ENCODE results near the gene MDH1. TPM values are rescaled to one million over a fixed set of nuclear protein-coding genes. Genes with fewer than 3 reads are reported as not detected.

The MDH1 gene
- total and polyA plus RNA-seq, 5 donors from 2014 or later = 102 to 378 (median 315) TPM

- Mint-ChIP-seq H3K27ac (no peak overlapping the region), H3K9me3 (peaks cover 0 to 18% (median 5%) of the 10 kb centered on the region in 7 donors), H3K36me3 (no peaks in the 10 kb centered on the region), H3K4me1 (no peaks in the 10 kb centered on the region), H3K4me3 (no peak overlapping the region), H3K27me3 (peaks cover 31% of the 10 kb centered on the region)
- peaks cover 6% of the 10 kb centered on the region for H3K27me3 ChIP-seq (ENCODE audit: control insufficient read depth, insufficient read depth, low read length)
- no peaks in the 10 kb centered on the region for H3K36me3 ChIP-seq (ENCODE audit: control insufficient read depth, insufficient read depth, low read length)
- ATAC-seq (ENCODE audit: low read depth in 2 of 2) (no peak), DNase-seq (no peak)
- H3K9me3 ChIP-seq (ENCODE audit: control insufficient read depth in 2 of 2, low read length in 2 of 2) = peaks cover 0 to 4% of the 10 kb centered on the region in 2 experiments
- no peaks in the 10 kb centered on the region for H3K4me1 ChIP-seq (ENCODE audit: control insufficient read depth, insufficient read depth, low read length, poor library complexity, severe bottlenecking)
- H3K4me3 ChIP-seq (ENCODE audit: low read depth, low read length) = no peak overlapping the region
- no peak overlapping the region for H3K27ac ChIP-seq (ENCODE audit: insufficient read depth, low read length, poor library complexity, severe bottlenecking)
These were observed 54.7 kb downstream of the MDH1 start for GRCh38 chr2:63643486-63643885.

DNA sequence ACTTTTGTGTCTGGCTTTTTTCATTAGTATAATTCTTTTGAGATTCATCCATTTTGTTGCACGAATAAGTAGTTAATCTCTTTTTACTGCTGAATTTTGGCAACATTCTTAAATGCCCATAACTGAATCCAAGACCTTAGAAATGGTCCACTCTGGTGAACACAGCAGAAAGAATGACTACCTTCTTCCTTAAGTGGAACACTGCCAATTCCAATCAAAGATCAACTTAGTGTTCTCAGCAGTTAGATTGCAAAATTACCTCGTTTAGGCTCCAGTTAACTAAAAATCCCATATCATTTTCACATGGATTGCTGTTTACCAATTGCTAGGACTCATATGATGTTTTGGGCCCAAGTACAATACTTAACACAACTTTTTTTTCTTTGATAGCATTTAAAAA lies 59.9 kb downstream of the MDH1 start:
- H3K4me3 Mint-ChIP-seq = no peak overlapping the region
- no peaks in the 10 kb centered on the region for H3K36me3 ChIP-seq (ENCODE audit: control insufficient read depth, insufficient read depth, low read length)
- no peak overlapping the region for H3K4me3 ChIP-seq (ENCODE audit: low read depth, low read length)
- H3K27ac Mint-ChIP-seq = no peak overlapping the region
- H3K4me1 ChIP-seq (ENCODE audit: control insufficient read depth, insufficient read depth, low read length, poor library complexity, severe bottlenecking) = no peaks in the 10 kb centered on the region
- H3K9me3 Mint-ChIP-seq = peaks cover 0 to 16% (median 6%) of the 10 kb centered on the region in 7 donors
- peaks cover 3% of the 10 kb centered on the region for H3K27me3 ChIP-seq (ENCODE audit: control insufficient read depth, insufficient read depth, low read length)
- DNase-seq (no peak), ATAC-seq (ENCODE audit: low read depth in 2 of 2) (no peak)
- H3K9me3 ChIP-seq (ENCODE audit: control insufficient read depth in 2 of 2, low read length in 2 of 2) = peaks cover 0 to 4% of the 10 kb centered on the region in 2 experiments
- no peak overlapping the region for H3K27ac ChIP-seq (ENCODE audit: insufficient read depth, low read length, poor library complexity, severe bottlenecking)
- peaks cover 23% of the 10 kb centered on the region for H3K27me3 Mint-ChIP-seq
- H3K36me3 Mint-ChIP-seq = peaks cover 4% of the 10 kb centered on the region
- no peaks in the 10 kb centered on the region for H3K4me1 Mint-ChIP-seq

DNA sequence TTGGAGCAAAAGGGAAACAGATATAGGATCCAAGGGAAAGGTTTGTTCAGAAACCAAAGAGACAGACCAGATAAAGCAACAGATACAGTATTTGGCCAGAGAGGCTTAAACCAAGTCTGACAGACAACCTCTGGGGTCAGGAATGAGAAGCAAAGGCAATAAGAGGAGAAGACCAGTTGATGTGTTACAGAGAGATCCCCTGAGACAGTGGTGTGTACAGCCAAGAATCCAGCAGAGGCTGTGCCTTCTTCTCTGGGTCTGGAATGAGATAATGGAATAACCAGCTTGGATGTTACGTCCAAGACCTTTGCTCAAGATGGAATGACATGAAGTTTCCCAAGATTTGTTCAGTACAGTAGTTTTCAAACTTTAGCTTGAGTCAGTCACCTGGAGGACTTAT lies 61.1 kb downstream of the MDH1 start:
- no peaks in the 10 kb centered on the region for H3K36me3 ChIP-seq (ENCODE audit: control insufficient read depth, insufficient read depth, low read length)
- peaks cover 0 to 16% (median 6%) of the 10 kb centered on the region in 7 donors for H3K9me3 Mint-ChIP-seq
- peaks cover 0 to 4% of the 10 kb centered on the region in 2 experiments for H3K9me3 ChIP-seq (ENCODE audit: control insufficient read depth in 2 of 2, low read length in 2 of 2)

GRCh38 chr2:63650756-63651155 lies 62.0 kb downstream of the MDH1 start:
- H3K9me3 Mint-ChIP-seq = peaks cover 0 to 7% (median 3%) of the 10 kb centered on the region in 7 donors
- H3K36me3 Mint-ChIP-seq = peaks cover 4% of the 10 kb centered on the region
- no peaks in the 10 kb centered on the region for H3K4me1 Mint-ChIP-seq
- H3K27ac ChIP-seq (ENCODE audit: insufficient read depth, low read length, poor library complexity, severe bottlenecking) = no peak overlapping the region
- no peak overlapping the region for H3K27ac Mint-ChIP-seq
- H3K4me3 ChIP-seq (ENCODE audit: low read depth, low read length) = no peak overlapping the region
- DNase-seq (no peak), ATAC-seq (ENCODE audit: low read depth in 2 of 2) (no peak)
- H3K9me3 ChIP-seq (ENCODE audit: control insufficient read depth in 2 of 2, low read length in 2 of 2) = peaks cover 0 to 2% of the 10 kb centered on the region in 2 experiments
- H3K36me3 ChIP-seq (ENCODE audit: control insufficient read depth, insufficient read depth, low read length) = no peaks in the 10 kb centered on the region
- no peaks in the 10 kb centered on the region for H3K4me1 ChIP-seq (ENCODE audit: control insufficient read depth, insufficient read depth, low read length, poor library complexity, severe bottlenecking)
- H3K4me3 Mint-ChIP-seq = no peak overlapping the region
- peaks cover 25% of the 10 kb centered on the region for H3K27me3 Mint-ChIP-seq
- peaks cover 3% of the 10 kb centered on the region for H3K27me3 ChIP-seq (ENCODE audit: control insufficient read depth, insufficient read depth, low read length)

More for the DNA sequence above, 61.1 kb downstream of the MDH1 start:
- H3K4me1 ChIP-seq (ENCODE audit: control insufficient read depth, insufficient read depth, low read length, poor library complexity, severe bottlenecking) = no peaks in the 10 kb centered on the region
- Mint-ChIP-seq H3K27ac (no peak overlapping the region), H3K4me3 (no peak overlapping the region), H3K27me3 (peaks cover 25% of the 10 kb centered on the region), H3K4me1 (no peaks in the 10 kb centered on the region), H3K36me3 (peaks cover 4% of the 10 kb centered on the region)
- H3K27me3 ChIP-seq (ENCODE audit: control insufficient read depth, insufficient read depth, low read length) = peaks cover 3% of the 10 kb centered on the region
- no peak overlapping the region for H3K27ac ChIP-seq (ENCODE audit: insufficient read depth, low read length, poor library complexity, severe bottlenecking)
- ATAC-seq (ENCODE audit: low read depth in 2 of 2) = no peak
- no peak for DNase-seq
- no peak overlapping the region for H3K4me3 ChIP-seq (ENCODE audit: low read depth, low read length)

DNA sequence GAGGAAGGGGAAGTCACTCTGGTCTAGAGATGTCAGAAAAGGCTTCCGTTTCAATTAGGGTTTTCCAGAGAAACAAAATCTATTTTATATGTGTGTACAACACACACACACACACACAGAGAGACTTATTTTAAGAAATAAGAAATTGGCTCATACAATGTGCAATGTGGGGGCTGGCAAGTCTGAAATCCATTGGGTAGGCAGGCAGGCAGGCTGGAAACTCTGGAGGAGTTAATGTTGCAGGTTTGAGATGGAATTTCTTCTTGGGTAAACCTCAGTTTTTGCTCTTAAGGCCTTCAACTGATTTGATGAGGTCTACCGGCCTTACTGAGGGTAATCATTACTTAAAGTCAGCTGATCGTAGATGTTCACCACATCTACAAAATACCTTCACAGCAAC lies 62.6 kb downstream of the MDH1 start:
- Mint-ChIP-seq H3K4me3 (no peak overlapping the region), H3K27me3 (peaks cover 31% of the 10 kb centered on the region), H3K27ac (no peak overlapping the region), H3K36me3 (peaks cover 4% of the 10 kb centered on the region), H3K4me1 (no peaks in the 10 kb centered on the region), H3K9me3 (peaks cover 0 to 5% (median 2%) of the 10 kb centered on the region in 7 donors)
- H3K27ac ChIP-seq (ENCODE audit: insufficient read depth, low read length, poor library complexity, severe bottlenecking) = no peak overlapping the region
- H3K9me3 ChIP-seq (ENCODE audit: control insufficient read depth in 2 of 2, low read length in 2 of 2) = no peaks in the 10 kb centered on the region
- no peak for ATAC-seq (ENCODE audit: low read depth in 2 of 2)
- H3K36me3 ChIP-seq (ENCODE audit: control insufficient read depth, insufficient read depth, low read length) = no peaks in the 10 kb centered on the region
- H3K4me3 ChIP-seq (ENCODE audit: low read depth, low read length) = no peak overlapping the region
- H3K27me3 ChIP-seq (ENCODE audit: control insufficient read depth, insufficient read depth, low read length) = no peaks in the 10 kb centered on the region
- no peaks in the 10 kb centered on the region for H3K4me1 ChIP-seq (ENCODE audit: control insufficient read depth, insufficient read depth, low read length, poor library complexity, severe bottlenecking)
- no peak for DNase-seq

DNA sequence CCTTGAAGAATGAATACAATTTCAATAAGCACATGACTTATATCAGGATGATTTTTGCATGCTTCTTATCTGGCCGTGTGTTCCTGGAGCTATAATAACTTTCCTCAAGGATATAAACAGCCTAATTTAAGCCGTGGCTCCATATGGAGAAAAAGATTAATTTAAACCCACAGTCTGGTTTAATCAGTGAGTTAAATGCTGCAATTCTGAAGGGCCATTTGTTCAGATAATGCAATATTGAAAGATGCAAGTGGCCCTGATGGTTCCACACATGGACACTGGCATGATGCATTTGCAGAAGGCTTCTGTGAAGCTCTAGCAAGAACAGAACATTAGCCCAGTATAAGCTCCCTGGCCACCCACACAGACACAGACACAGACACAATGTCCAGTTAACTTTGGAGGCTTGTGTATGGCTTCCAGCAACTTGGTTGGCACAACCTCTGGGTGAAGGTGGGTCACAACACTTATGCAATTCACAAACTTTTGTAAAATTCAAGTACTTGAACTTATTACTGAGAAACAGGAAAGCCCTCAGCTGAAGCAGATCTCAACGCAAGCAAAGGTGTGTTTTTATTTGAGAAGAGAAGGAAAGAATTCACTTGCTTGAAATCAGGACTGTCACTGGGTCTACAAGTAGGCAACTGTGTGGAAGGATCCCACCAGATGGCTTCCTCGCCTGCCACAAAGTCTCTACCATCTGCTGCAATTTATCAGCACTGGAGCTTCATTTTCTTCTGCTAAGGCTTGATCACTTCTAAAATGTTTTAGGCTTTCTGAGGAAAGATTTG lies 63.3 kb downstream of the MDH1 start:
- Histone ChIP-seq H3K9me3 (ENCODE audit: control insufficient read depth in 2 of 2, low read length in 2 of 2) (no peaks in the 10 kb centered on the region), H3K4me1 (ENCODE audit: control insufficient read depth, insufficient read depth, low read length, poor library complexity, severe bottlenecking) (no peaks in the 10 kb centered on the region), H3K27me3 (ENCODE audit: control insufficient read depth, insufficient read depth, low read length) (no peaks in the 10 kb centered on the region), H3K36me3 (ENCODE audit: control insufficient read depth, insufficient read depth, low read length) (no peaks in the 10 kb centered on the region), H3K4me3 (ENCODE audit: low read depth, low read length) (no peak overlapping the region), H3K27ac (ENCODE audit: insufficient read depth, low read length, poor library complexity, severe bottlenecking) (no peak overlapping the region)
- Mint-ChIP-seq H3K36me3 (peaks cover 7% of the 10 kb centered on the region), H3K27me3 (peaks cover 28% of the 10 kb centered on the region), H3K27ac (no peak overlapping the region), H3K9me3 (peaks cover 0 to 4% (median 0%) of the 10 kb centered on the region in 7 donors), H3K4me3 (no peak overlapping the region), H3K4me1 (no peaks in the 10 kb centered on the region)
- DNase-seq (no peak), ATAC-seq (ENCODE audit: low read depth in 2 of 2) (no peak)

DNA sequence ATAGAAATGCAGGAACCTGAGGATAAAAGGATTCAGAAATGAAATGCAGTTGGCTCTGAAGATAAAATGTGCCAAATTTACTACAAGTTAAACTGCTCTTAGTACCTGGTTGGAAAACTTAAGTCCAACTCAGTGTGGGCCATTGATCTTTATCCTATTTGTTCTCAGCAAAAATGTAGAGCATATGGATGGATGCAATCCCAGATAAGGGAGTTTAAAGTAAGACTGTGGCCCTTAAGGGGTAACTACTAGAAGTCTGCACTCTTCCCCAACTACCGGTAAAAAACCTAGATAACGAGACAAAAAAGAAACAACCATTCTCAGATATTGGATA lies 63.9 kb downstream of the MDH1 start:
- no peak overlapping the region for H3K27ac ChIP-seq (ENCODE audit: insufficient read depth, low read length, poor library complexity, severe bottlenecking)
- H3K4me1 ChIP-seq (ENCODE audit: control insufficient read depth, insufficient read depth, low read length, poor library complexity, severe bottlenecking) = no peaks in the 10 kb centered on the region
- no peaks in the 10 kb centered on the region for H3K9me3 ChIP-seq (ENCODE audit: control insufficient read depth in 2 of 2, low read length in 2 of 2)
- peaks cover 7% of the 10 kb centered on the region for H3K36me3 Mint-ChIP-seq
- no peaks in the 10 kb centered on the region for H3K36me3 ChIP-seq (ENCODE audit: control insufficient read depth, insufficient read depth, low read length)
- H3K4me3 Mint-ChIP-seq = no peak overlapping the region
- peaks cover 28% of the 10 kb centered on the region for H3K27me3 Mint-ChIP-seq
- H3K4me3 ChIP-seq (ENCODE audit: low read depth, low read length) = no peak overlapping the region
- no peak for DNase-seq
- no peaks in the 10 kb centered on the region for H3K27me3 ChIP-seq (ENCODE audit: control insufficient read depth, insufficient read depth, low read length)
- no peaks in the 10 kb centered on the region for H3K4me1 Mint-ChIP-seq
- H3K27ac Mint-ChIP-seq = no peak overlapping the region
- peaks cover 0 to 4% (median 0%) of the 10 kb centered on the region in 7 donors for H3K9me3 Mint-ChIP-seq
- no peak for ATAC-seq (ENCODE audit: low read depth in 2 of 2)

GRCh38 chr2:63654959-63655358 lies 66.2 kb downstream of the MDH1 start:
- Mint-ChIP-seq H3K27me3 (peaks cover 33% of the 10 kb centered on the region), H3K4me3 (no peak overlapping the region), H3K36me3 (peaks cover 3% of the 10 kb centered on the region), H3K4me1 (no peaks in the 10 kb centered on the region), H3K9me3 (peaks cover 0 to 4% (median 0%) of the 10 kb centered on the region in 7 donors), H3K27ac (no peak overlapping the region)
- no peaks in the 10 kb centered on the region for H3K4me1 ChIP-seq (ENCODE audit: control insufficient read depth, insufficient read depth, low read length, poor library complexity, severe bottlenecking)
- H3K4me3 ChIP-seq (ENCODE audit: low read depth, low read length) = no peak overlapping the region
- DNase-seq (no peak), ATAC-seq (ENCODE audit: low read depth in 2 of 2) (no peak)
- no peaks in the 10 kb centered on the region for H3K27me3 ChIP-seq (ENCODE audit: control insufficient read depth, insufficient read depth, low read length)
- no peaks in the 10 kb centered on the region for H3K9me3 ChIP-seq (ENCODE audit: control insufficient read depth in 2 of 2, low read length in 2 of 2)
- H3K27ac ChIP-seq (ENCODE audit: insufficient read depth, low read length, poor library complexity, severe bottlenecking) = no peak overlapping the region
- no peaks in the 10 kb centered on the region for H3K36me3 ChIP-seq (ENCODE audit: control insufficient read depth, insufficient read depth, low read length)
